ENCODE data around the gene DLGAP1.
A peak's percentile ranks its signal among the peaks of the same experiment; 100 is the strongest.

The DLGAP1 gene

DNA sequence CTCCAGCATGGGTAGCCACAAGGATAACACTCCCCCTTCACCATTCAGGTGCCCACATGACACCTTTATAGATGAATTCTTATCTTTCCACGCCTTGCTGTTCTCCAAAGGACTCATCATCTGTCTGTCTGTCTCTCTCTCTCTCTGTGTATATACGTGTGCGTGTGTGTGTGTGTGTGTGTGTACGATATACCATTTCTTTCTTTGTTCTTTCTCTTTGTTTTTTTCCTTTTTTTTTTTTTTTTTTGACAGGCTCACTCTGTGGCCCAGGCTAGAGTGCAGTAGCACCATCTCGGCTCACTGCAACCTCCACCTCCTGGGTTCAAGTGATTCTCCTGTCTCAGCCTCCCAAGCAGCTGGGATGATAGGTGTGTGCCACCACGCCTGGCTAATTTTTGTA, 98.2 kb downstream of the DLGAP1 start:
- Histone ChIP-seq H3K36me3 (ENCODE audit: control insufficient read depth, insufficient read depth, low read length) (no peaks in the 10 kb centered on the region; the same call in 1 of the 2 replicates), H3K27me3 (replicated peaks; ENCODE audit: control insufficient read depth, insufficient read depth, low read length) (no peaks in the 10 kb centered on the region), H3K4me3 (replicated peaks; ENCODE audit: low read depth, low read length) (no peak overlapping the region)
- TF ChIP-seq, protein P1, sequence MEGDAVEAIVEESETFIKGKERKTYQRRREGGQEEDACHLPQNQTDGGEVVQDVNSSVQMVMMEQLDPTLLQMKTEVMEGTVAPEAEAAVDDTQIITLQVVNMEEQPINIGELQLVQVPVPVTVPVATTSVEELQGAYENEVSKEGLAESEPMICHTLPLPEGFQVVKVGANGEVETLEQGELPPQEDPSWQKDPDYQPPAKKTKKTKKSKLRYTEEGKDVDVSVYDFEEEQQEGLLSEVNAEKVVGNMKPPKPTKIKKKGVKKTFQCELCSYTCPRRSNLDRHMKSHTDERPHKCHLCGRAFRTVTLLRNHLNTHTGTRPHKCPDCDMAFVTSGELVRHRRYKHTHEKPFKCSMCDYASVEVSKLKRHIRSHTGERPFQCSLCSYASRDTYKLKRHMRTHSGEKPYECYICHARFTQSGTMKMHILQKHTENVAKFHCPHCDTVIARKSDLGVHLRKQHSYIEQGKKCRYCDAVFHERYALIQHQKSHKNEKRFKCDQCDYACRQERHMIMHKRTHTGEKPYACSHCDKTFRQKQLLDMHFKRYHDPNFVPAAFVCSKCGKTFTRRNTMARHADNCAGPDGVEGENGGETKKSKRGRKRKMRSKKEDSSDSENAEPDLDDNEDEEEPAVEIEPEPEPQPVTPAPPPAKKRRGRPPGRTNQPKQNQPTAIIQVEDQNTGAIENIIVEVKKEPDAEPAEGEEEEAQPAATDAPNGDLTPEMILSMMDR (IDR thresholded peaks at IDR 0.05; ENCODE audit: insufficient read depth, low read length, poor library complexity, severe bottlenecking), result no peak
- DNase-seq (ENCODE audit: extremely low read depth, insufficient read length), result no peak

DNA sequence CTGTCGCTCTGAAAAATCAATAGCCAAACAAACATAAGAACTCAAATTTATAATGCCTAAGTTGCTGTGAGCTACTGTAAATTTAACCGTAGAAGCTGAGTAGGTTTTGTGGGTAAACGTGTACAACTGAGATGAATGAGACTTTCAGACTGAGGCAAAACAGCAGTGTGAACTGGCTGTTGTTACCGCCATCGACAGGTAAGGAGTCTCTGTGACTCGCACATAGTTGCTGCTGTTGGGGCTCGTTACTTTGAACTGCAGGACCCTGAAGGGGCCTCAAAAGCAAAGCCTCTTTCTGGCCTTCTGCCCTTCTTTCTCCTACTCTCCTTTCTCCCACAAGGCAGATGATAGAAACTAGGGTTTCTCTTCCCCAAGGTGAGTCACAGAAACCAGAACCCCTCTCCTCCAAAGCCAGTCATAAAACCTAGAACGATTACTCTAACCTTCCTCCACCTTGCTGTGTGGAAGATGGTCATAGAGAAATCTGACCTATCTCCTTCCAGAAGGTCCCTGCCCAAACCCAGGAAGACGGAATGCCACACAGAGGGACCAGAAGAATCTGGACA, 101.2 kb downstream of the DLGAP1 start:
- TF ChIP-seq, protein P1 (IDR thresholded peaks at IDR 0.05; ENCODE audit: insufficient read depth, low read length, poor library complexity, severe bottlenecking), result no peak
- Histone ChIP-seq H3K36me3 (ENCODE audit: control insufficient read depth, insufficient read depth, low read length) (no peaks in the 10 kb centered on the region; the same call in 1 of the 2 replicates), H3K27me3 (replicated peaks; ENCODE audit: control insufficient read depth, insufficient read depth, low read length) (no peaks in the 10 kb centered on the region), H3K4me3 (replicated peaks; ENCODE audit: low read depth, low read length) (no peak overlapping the region)
- DNase-seq (ENCODE audit: extremely low read depth, insufficient read length), result peak; percentile 27

DNA sequence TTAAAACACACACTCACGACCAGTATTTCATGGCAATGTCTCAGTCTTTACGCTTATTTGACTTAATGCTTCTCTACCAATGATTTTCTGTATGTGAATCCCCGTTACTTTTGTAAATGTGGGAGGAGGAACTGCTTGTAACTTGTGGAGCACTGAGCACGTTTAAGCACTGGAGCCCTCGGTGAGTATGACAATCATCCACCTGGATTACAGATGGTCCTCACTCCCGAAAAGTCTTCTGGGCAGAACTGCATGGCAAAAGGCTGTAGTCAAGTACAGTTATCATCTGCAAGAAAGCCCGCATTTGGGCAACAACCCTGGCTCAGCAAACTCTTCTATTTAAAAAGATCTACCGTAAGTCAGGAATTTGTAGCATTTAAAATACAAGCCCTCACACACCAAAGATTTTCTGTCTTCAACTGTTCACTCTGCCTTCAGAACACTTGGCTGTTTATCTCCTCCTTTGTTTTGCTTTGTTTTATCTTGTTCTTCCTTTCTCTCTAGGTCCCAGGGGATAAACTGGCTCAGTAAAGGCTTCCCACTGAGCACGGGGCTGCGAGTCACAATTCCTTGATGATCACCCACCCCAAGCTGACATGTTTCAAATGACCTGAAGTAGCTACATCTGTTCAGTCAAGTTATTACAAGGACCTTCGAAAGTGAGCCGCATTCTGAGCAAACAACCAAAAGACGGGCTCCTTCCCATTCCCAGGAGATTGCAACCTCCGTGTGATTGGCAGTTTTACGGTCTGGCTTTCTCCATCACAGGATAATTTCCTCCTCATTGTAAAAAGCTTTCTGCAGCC, 102.2 kb downstream of the DLGAP1 start:
- no peaks in the 10 kb centered on the region for H3K27me3 ChIP-seq (replicated peaks; ENCODE audit: control insufficient read depth, insufficient read depth, low read length)
- DNase-seq (ENCODE audit: extremely low read depth, insufficient read length), result no peak
- H3K4me3 ChIP-seq (replicated peaks; ENCODE audit: low read depth, low read length), result no peak overlapping the region
- TF ChIP-seq, protein P1 (IDR thresholded peaks at IDR 0.05; ENCODE audit: insufficient read depth, low read length, poor library complexity, severe bottlenecking), result no peak
- no peaks in the 10 kb centered on the region for H3K36me3 ChIP-seq (ENCODE audit: control insufficient read depth, insufficient read depth, low read length)

DNA sequence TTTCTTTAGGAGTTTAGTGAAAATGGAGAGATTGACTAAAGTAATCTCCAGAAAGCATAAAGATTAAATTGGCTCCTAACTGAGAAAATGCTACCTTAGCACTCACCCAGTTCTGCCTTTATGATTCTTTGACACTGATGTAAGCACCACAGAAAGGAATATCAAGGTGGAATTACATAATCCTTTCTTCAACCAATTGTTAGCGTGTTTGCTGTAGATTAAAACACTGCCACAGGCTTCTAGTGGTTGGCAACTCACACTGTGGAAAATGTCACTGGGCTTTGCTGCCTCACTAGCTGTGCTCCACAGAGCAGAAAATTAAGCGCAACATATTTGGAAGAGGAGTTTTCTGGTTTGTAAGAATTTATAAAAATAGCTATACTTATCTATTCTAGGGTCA, 104.1 kb downstream of the DLGAP1 start:
- TF ChIP-seq, protein P1 (IDR thresholded peaks at IDR 0.05; ENCODE audit: insufficient read depth, low read length, poor library complexity, severe bottlenecking), result no peak
- Histone ChIP-seq H3K4me3 (replicated peaks; ENCODE audit: low read depth, low read length) (no peak overlapping the region), H3K27me3 (replicated peaks; ENCODE audit: control insufficient read depth, insufficient read depth, low read length) (no peaks in the 10 kb centered on the region), H3K36me3 (ENCODE audit: control insufficient read depth, insufficient read depth, low read length) (no peaks in the 10 kb centered on the region)
- no peak for DNase-seq (ENCODE audit: extremely low read depth, insufficient read length)

DNA sequence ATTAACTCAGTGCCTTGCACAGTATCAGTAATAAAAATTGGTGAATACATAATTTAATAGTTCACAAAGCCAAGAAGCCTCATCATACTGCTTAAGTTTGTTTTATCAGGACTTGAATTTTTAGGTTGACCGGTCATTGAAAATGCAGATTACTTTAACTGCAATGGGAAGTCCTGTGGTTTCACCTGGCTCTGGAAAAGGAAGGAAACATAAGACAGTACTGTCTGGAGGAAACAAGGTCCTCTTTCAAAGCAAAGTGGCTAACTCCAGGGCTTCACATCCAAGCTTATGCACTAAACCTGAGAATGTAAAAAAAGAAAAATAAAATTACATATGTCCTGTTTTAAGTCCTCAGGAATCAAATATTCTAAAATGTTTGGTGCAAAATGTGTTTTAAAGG, 119.7 kb downstream of the DLGAP1 start:
- TF ChIP-seq, protein P1 (IDR thresholded peaks at IDR 0.05; ENCODE audit: insufficient read depth, low read length, poor library complexity, severe bottlenecking), result no peak
- H3K27me3 ChIP-seq (replicated peaks; ENCODE audit: control insufficient read depth, insufficient read depth, low read length), result no peaks in the 10 kb centered on the region
- H3K4me3 ChIP-seq (replicated peaks; ENCODE audit: low read depth, low read length), result no peak overlapping the region
- no peaks in the 10 kb centered on the region for H3K36me3 ChIP-seq (ENCODE audit: control insufficient read depth, insufficient read depth, low read length)
- DNase-seq (ENCODE audit: extremely low read depth, insufficient read length), result no peak

Measured in GM06990 (cell line).